ENCODE results near the gene ZNF232. TPM values are rescaled to one million over a fixed set of nuclear protein-coding genes. Genes with fewer than 3 reads are reported as not detected.

Gene ZNF232
- total and polyA plus RNA-seq, 2 donors (not counting 1 experiment from before 2014, with no cell fraction given), result 9.9 to 17.4 TPM

- ChIA-PET CTCF (interaction anchor here (0.7 to 2.3 kb wide), 6 partner anchors 14 to 202 kb away, joined by 3 to 10 read pairs (median 3); partner anchors contain the start of gene ZNF594), POLR2A (interaction anchor here (0.8 kb wide), 1 partner anchor 32 kb away, joined by 4 read pairs; the partner anchor contains the start of gene ZFP3)
- Histone ChIP-seq H2AFZ (ENCODE audit: insufficient read depth, low read depth, low read length, poor library complexity, severe bottlenecking) (peak overlapping the region; percentile 100), H3K27me3 (replicated peaks in 1 of 4; ENCODE audit: control extremely low read depth in 1 of 4, control insufficient read depth in 3 of 4, insufficient read depth in 4 of 4, low read length in 3 of 4) (peaks cover 0 to 8% (median 5%) of the 10 kb centered on the region in 4 experiments), H4K20me1 (ENCODE audit: control insufficient read depth, insufficient read depth, low read length, poor library complexity, severe bottlenecking) (no peaks in the 10 kb centered on the region), H3K9ac (ENCODE audit: low read length) (peak overlapping the region; percentile 88), H3K27ac (ENCODE audit: low read length in 2 of 2) (peak overlapping the region; percentile 15 to 74), H3K4me1 (ENCODE audit: control insufficient read depth in 2 of 2, insufficient read depth in 2 of 2, low read length in 2 of 2) (peaks cover 9 to 18% of the 10 kb centered on the region in 2 donors), H3K9me3 (ENCODE audit: control extremely low read depth in 1 of 3, control insufficient read depth in 2 of 3, insufficient read depth in 1 of 3, low read length in 2 of 3) (peaks cover 0 to 3% (median 0%) of the 10 kb centered on the region in 3 donors), H3K36me3 (replicated peaks in 1 of 2; ENCODE audit: control extremely low read depth in 1 of 2, control insufficient read depth in 1 of 2, extremely low read depth in 1 of 2, insufficient read depth in 2 of 2, low read length in 1 of 2) (peaks cover 2 to 30% of the 10 kb centered on the region in 2 experiments), H3K4me2 (replicated peaks; ENCODE audit: low read depth, low read length, poor library complexity, severe bottlenecking) (peak overlapping the region; percentile 89), H3K4me3 (ENCODE audit: control extremely low read depth in 1 of 5, extremely low read depth in 1 of 5, insufficient read depth in 1 of 5, low read depth in 2 of 5, low read length in 4 of 5) (peak overlapping the region; percentile 58 to 93 (median 88)), H3K79me2 (ENCODE audit: control insufficient read depth, insufficient read depth, low read length) (peaks cover 22% of the 10 kb centered on the region)
- peaks cover 22% of the 10 kb centered on the region for H3K4me1 Mint-ChIP-seq
- peak overlapping the region; percentile 86 for H3K4me3 Mint-ChIP-seq
- ATAC-seq (ENCODE audit: low read depth) (peak; percentile 6), DNase-seq (peak; percentile 56)
- 20% methylated on average over 7 of the region's 8 CpGs for WGBS (ENCODE audit: insufficient coverage)
- H3K27me3 Mint-ChIP-seq, result peaks cover 7% of the 10 kb centered on the region
- peaks cover under 1% of the 10 kb centered on the region for H3K9me3 Mint-ChIP-seq (ENCODE audit: insufficient read depth)
- TF ChIP-seq EZH2 (IDR thresholded peaks at IDR 0.05; ENCODE audit: borderline replicate concordance, insufficient read depth, low read depth, low read length, poor library complexity, severe bottlenecking) (no peak), CTCF (IDR thresholded peaks at IDR 0.05) (no peak)
- H3K27ac Mint-ChIP-seq, result peak overlapping the region; percentile 70
- intact Hi-C loops (cut with micrococcal nuclease), result loop anchor here (1.0 to 10.0 kb wide), 6 partner anchors 14 to 304 kb away; partner anchors contain the start of genes CAMTA2, NUP88 and ZFP3
Observed at GRCh38 chr17:5110816-5111215, 862 bp downstream of the ZNF232 start.

- POLR2A ChIA-PET, result no interaction called here
- intact Hi-C loops (cut with micrococcal nuclease), result no loop called here
- no peak overlapping the region for H3K4me3 Mint-ChIP-seq
Observed at GRCh38 chr17:5100832-5101231, 10.8 kb downstream of the ZNF232 start.

More at GRCh38 chr17:5100832-5101231, 10.8 kb downstream of the ZNF232 start:
- H3K4me2 ChIP-seq (replicated peaks; ENCODE audit: low read depth, low read length, poor library complexity, severe bottlenecking), result no peak overlapping the region
- H4K20me1 ChIP-seq (ENCODE audit: control insufficient read depth, insufficient read depth, low read length, poor library complexity, severe bottlenecking), result no peaks in the 10 kb centered on the region
- TF ChIP-seq CTCF (IDR thresholded peaks at IDR 0.05), result no peak
- no peak for TF ChIP-seq EZH2 (IDR thresholded peaks at IDR 0.05; ENCODE audit: borderline replicate concordance, insufficient read depth, low read depth, low read length, poor library complexity, severe bottlenecking)
- ATAC-seq (ENCODE audit: low read depth) (no peak), DNase-seq (no peak)
- H3K27ac Mint-ChIP-seq, result no peak overlapping the region
- H3K9ac ChIP-seq (ENCODE audit: low read length), result no peak overlapping the region
- H3K79me2 ChIP-seq (ENCODE audit: control insufficient read depth, insufficient read depth, low read length), result no peaks in the 10 kb centered on the region
- H2AFZ ChIP-seq (ENCODE audit: insufficient read depth, low read depth, low read length, poor library complexity, severe bottlenecking), result no peak overlapping the region
- H3K9me3 ChIP-seq (ENCODE audit: control extremely low read depth in 1 of 3, control insufficient read depth in 2 of 3, insufficient read depth in 1 of 3, low read length in 2 of 3), result peaks cover 1 to 24% (median 9%) of the 10 kb centered on the region in 3 donors
- peaks cover 4 to 14% of the 10 kb centered on the region in 2 donors for H3K4me1 ChIP-seq (ENCODE audit: control insufficient read depth in 2 of 2, insufficient read depth in 2 of 2, low read length in 2 of 2)
- H3K27me3 Mint-ChIP-seq, result no peaks in the 10 kb centered on the region
- peaks cover 0 to 5% of the 10 kb centered on the region in 2 experiments for H3K36me3 ChIP-seq (replicated peaks in 1 of 2; ENCODE audit: control extremely low read depth in 1 of 2, control insufficient read depth in 1 of 2, extremely low read depth in 1 of 2, insufficient read depth in 2 of 2, low read length in 1 of 2)
- no peak overlapping the region for H3K27ac ChIP-seq (ENCODE audit: low read length in 2 of 2)
- H3K9me3 Mint-ChIP-seq (ENCODE audit: insufficient read depth), result peaks cover 1% of the 10 kb centered on the region
- CTCF ChIA-PET, result no interaction called here
- peaks cover 12% of the 10 kb centered on the region for H3K4me1 Mint-ChIP-seq
- whole genome bisulfite sequencing (ENCODE audit: insufficient coverage), result 92% methylated on average over 6 of the region's 6 CpGs
- no peak overlapping the region for H3K4me3 ChIP-seq (ENCODE audit: control extremely low read depth in 1 of 5, extremely low read depth in 1 of 5, insufficient read depth in 1 of 5, low read depth in 2 of 5, low read length in 4 of 5)
- peaks cover 0 to 3% (median 0%) of the 10 kb centered on the region in 4 experiments for H3K27me3 ChIP-seq (replicated peaks in 1 of 4; ENCODE audit: control extremely low read depth in 1 of 4, control insufficient read depth in 3 of 4, insufficient read depth in 4 of 4, low read length in 3 of 4)

Data from B cell (primary cell).